ENCODE measurements around the gene GALNT16.

GRCh38 chr14:69327507-69327906, 67.5 kb downstream of the GALNT16 start:
- TF ChIP-seq EZH2 (IDR thresholded peaks at IDR 0.05; ENCODE audit: borderline replicate concordance, insufficient read depth, low read depth, low read length, poor library complexity, severe bottlenecking) = no peak
- no peak for TF ChIP-seq CTCF (IDR thresholded peaks at IDR 0.05)
